ENCODE measurements around the gene PRR36. TPM values are rescaled to one million over a fixed set of nuclear protein-coding genes. Genes with fewer than 3 reads are reported as not detected.

The PRR36 gene
- total and polyA plus RNA-seq, 10 of the 15 experiments (the other 5 are each of a cell fraction or from before 2014, with no cell fraction given): 0.04 TPM; not detected in 9

DNA sequence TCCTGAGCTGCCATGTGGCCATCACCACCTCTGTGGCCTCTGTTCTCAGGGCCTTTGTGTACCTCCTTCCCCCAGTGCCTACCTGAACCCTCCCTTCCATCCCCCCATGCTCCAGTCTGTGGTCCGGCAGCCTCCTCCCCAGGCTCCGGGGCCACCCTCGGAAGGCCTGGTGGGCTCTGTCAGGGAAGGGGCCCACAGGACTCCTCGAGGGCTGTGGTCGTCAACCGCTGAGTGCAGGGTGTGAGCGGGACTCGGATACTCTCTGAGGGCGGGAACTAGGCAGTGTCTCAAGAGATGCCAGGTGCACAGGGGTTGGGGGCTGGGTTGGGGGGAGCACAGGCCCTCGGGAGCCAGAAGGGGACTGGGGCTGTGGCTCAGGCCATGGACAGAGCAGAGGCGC, 33.4 kb upstream of the PRR36 start:
- DNase-seq (ENCODE audit: low read depth, low spot score) (no peak), FAIRE-seq (no peak), ATAC-seq (no peak)
- no peaks in the 10 kb centered on the region for H3K9me3 ChIP-seq (replicated peaks; ENCODE audit: control insufficient read depth, insufficient read depth, low read length)
- H3K4me2 ChIP-seq (ENCODE audit: control insufficient read depth, insufficient read depth): no peak overlapping the region
- ChIA-PET RAD21 (ENCODE audit: unreplicated experiment) (no interaction called here), SMC1A (ENCODE audit: uncharacterized antibody, unreplicated experiment) (no interaction called here), POLR2A (no interaction called here), CTCF (interaction anchor here (0.7 kb wide), 1 partner anchor 10 kb away, joined by 3 read pairs; no protein-coding TSS in a partner anchor)
- no peaks in the 10 kb centered on the region for H3K27me3 ChIP-seq (replicated peaks in 1 of 2; ENCODE audit: control insufficient read depth in 2 of 2, insufficient read depth in 2 of 2, low read length in 1 of 2)
- BruUV-seq (replicated peaks): no TSS peak
- 97% methylated on average over 11 of the region's 11 CpGs for WGBS (ENCODE audit: insufficient coverage, insufficient replicate concordance, low lambda C conversion rate, missing lambda C conversion rate)
- H3K4me1 ChIP-seq (ENCODE audit: control insufficient read depth, insufficient read depth, low read length): peaks cover 13% of the 10 kb centered on the region
- in situ Hi-C loops (cut with MboI): no loop called here
- H3K36me3 ChIP-seq (ENCODE audit: control insufficient read depth in 2 of 2, insufficient read depth in 2 of 2, low read length in 1 of 2): peaks cover 0 to 14% of the 10 kb centered on the region in 2 experiments; a peak in 3 of 4 replicates
- no peak overlapping the region for H3K27ac ChIP-seq (ENCODE audit: control insufficient read depth, insufficient read depth)
- no peak overlapping the region for H3K9ac ChIP-seq (ENCODE audit: control insufficient read depth, insufficient read depth, low read length)
- H3K79me2 ChIP-seq (ENCODE audit: control insufficient read depth, insufficient read depth, low read length): peaks cover 36% of the 10 kb centered on the region
- no peak overlapping the region for H3K4me3 ChIP-seq
- no peak overlapping the region for H2AFZ ChIP-seq (ENCODE audit: control insufficient read depth, low read depth, low read length)
- peaks cover 9% of the 10 kb centered on the region; the same call in 1 of the 2 replicates for H4K20me1 ChIP-seq (ENCODE audit: control insufficient read depth, insufficient read depth)
- TF ChIP-seq BCL11A (IDR thresholded peaks at IDR 0.05; ENCODE audit: low read depth, low read length): no peak
- no peak for TF ChIP-seq KDM1A (IDR thresholded peaks at IDR 0.05; ENCODE audit: borderline replicate concordance)
- TF ChIP-seq NFYB (IDR thresholded peaks at IDR 0.05; ENCODE audit: insufficient read depth, low read depth, low read length): no peak
- TF ChIP-seq RELA (IDR thresholded peaks at IDR 0.05; ENCODE audit: borderline replicate concordance, partially characterized antibody): no peak
- intact Hi-C loops (cut with micrococcal nuclease; ENCODE audit: unreplicated experiment): loop anchor here (10.0 kb wide), 1 partner anchor 223 kb away; the partner anchor contains the start of gene TRAPPC5

DNA sequence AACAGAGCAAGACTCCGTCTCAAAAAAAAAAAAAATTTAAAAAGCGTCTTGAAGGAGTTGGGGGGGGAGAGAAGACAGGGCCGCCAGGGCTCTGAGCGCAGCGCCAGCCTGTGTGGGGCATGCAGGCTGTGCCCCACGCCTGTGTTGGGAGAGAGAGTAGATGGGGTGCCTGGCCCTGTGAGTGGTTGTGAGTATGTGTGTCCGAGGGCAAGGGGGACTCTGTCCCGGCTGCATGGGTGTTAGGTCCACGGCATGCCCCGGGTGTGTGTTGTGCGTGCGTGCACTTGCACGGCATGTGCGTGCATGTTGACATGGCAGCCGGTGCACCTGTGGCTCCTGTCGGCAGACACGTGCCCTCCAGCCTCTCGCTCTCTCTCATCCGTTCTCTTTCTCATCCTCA, 32.9 kb upstream of the PRR36 start:
- H3K79me2 ChIP-seq (ENCODE audit: control insufficient read depth, insufficient read depth, low read length): peaks cover 36% of the 10 kb centered on the region
- H3K4me1 ChIP-seq (ENCODE audit: control insufficient read depth, insufficient read depth, low read length): peaks cover 14% of the 10 kb centered on the region
- H3K36me3 ChIP-seq (ENCODE audit: control insufficient read depth in 2 of 2, insufficient read depth in 2 of 2, low read length in 1 of 2): peaks cover 0 to 11% of the 10 kb centered on the region in 2 experiments; a peak in 3 of 4 replicates
- ATAC-seq (no peak), FAIRE-seq (no peak), DNase-seq (ENCODE audit: low read depth, low spot score) (no peak)
- no TSS peak for BruUV-seq (replicated peaks)
- no peak overlapping the region for H3K4me3 ChIP-seq
- ChIA-PET CTCF (interaction anchor here (0.7 kb wide), 1 partner anchor 10 kb away, joined by 3 read pairs; no protein-coding TSS in a partner anchor), POLR2A (no interaction called here), SMC1A (ENCODE audit: uncharacterized antibody, unreplicated experiment) (no interaction called here), RAD21 (ENCODE audit: unreplicated experiment) (no interaction called here)
- H3K9ac ChIP-seq (ENCODE audit: control insufficient read depth, insufficient read depth, low read length): no peak overlapping the region
- no peak overlapping the region for H3K4me2 ChIP-seq (ENCODE audit: control insufficient read depth, insufficient read depth)
- no peaks in the 10 kb centered on the region for H3K9me3 ChIP-seq (replicated peaks; ENCODE audit: control insufficient read depth, insufficient read depth, low read length)
- no peak overlapping the region for H3K27ac ChIP-seq (ENCODE audit: control insufficient read depth, insufficient read depth)
- no peaks in the 10 kb centered on the region for H3K27me3 ChIP-seq (replicated peaks in 1 of 2; ENCODE audit: control insufficient read depth in 2 of 2, insufficient read depth in 2 of 2, low read length in 1 of 2)
- H2AFZ ChIP-seq (ENCODE audit: control insufficient read depth, low read depth, low read length): no peak overlapping the region
- intact Hi-C loops (cut with micrococcal nuclease; ENCODE audit: unreplicated experiment): loop anchor here (10.0 kb wide), 1 partner anchor 222 kb away; the partner anchor contains the start of gene TRAPPC5
- WGBS (ENCODE audit: insufficient coverage, insufficient replicate concordance, low lambda C conversion rate, missing lambda C conversion rate): 86% methylated on average over 14 of the region's 19 CpGs
- in situ Hi-C loops (cut with MboI): no loop called here
- H4K20me1 ChIP-seq (ENCODE audit: control insufficient read depth, insufficient read depth): peaks cover 9% of the 10 kb centered on the region; the same call in 1 of the 2 replicates
- TF ChIP-seq POLR2A (IDR thresholded peaks at IDR 0.05; ENCODE audit: low read depth, low read length) (peak; percentile 48), CHD4 (IDR thresholded peaks at IDR 0.05) (no peak), SMC3 (IDR thresholded peaks at IDR 0.05; ENCODE audit: borderline replicate concordance, low read length) (no peak), CBX5 (IDR thresholded peaks at IDR 0.05; ENCODE audit: low read depth) (no peak), POU2F2 (IDR thresholded peaks at IDR 0.05; ENCODE audit: borderline replicate concordance, low read depth, low read length) (no peak), RBBP5 (conservative IDR thresholded peaks at IDR 0.05) (no peak), MYC (IDR thresholded peaks at IDR 0.05; ENCODE audit: insufficient read depth, insufficient read length, insufficient replicate concordance, low read length, severe bottlenecking) (no peak), TARDBP (IDR thresholded peaks at IDR 0.05; ENCODE audit: borderline replicate concordance) (no peak), POLR2AphosphoS5 (IDR thresholded peaks at IDR 0.05; ENCODE audit: low read length) (0 out of 2 replicates have a peak, but pooled peaks have one; percentile 36)
- TF ChIP-seq, protein P1, sequence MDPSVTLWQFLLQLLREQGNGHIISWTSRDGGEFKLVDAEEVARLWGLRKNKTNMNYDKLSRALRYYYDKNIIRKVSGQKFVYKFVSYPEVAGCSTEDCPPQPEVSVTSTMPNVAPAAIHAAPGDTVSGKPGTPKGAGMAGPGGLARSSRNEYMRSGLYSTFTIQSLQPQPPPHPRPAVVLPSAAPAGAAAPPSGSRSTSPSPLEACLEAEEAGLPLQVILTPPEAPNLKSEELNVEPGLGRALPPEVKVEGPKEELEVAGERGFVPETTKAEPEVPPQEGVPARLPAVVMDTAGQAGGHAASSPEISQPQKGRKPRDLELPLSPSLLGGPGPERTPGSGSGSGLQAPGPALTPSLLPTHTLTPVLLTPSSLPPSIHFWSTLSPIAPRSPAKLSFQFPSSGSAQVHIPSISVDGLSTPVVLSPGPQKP (IDR thresholded peaks at IDR 0.05; ENCODE audit: low read depth, low read length): no peak
- TF ChIP-seq, protein P2, sequence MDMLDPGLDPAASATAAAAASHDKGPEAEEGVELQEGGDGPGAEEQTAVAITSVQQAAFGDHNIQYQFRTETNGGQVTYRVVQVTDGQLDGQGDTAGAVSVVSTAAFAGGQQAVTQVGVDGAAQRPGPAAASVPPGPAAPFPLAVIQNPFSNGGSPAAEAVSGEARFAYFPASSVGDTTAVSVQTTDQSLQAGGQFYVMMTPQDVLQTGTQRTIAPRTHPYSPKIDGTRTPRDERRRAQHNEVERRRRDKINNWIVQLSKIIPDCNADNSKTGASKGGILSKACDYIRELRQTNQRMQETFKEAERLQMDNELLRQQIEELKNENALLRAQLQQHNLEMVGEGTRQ (IDR thresholded peaks at IDR 0.05; ENCODE audit: borderline replicate concordance, low read depth, low read length): no peak
- TF ChIP-seq, protein P3, sequence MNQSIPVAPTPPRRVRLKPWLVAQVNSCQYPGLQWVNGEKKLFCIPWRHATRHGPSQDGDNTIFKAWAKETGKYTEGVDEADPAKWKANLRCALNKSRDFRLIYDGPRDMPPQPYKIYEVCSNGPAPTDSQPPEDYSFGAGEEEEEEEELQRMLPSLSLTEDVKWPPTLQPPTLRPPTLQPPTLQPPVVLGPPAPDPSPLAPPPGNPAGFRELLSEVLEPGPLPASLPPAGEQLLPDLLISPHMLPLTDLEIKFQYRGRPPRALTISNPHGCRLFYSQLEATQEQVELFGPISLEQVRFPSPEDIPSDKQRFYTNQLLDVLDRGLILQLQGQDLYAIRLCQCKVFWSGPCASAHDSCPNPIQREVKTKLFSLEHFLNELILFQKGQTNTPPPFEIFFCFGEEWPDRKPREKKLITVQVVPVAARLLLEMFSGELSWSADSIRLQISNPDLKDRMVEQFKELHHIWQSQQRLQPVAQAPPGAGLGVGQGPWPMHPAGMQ (IDR thresholded peaks at IDR 0.05; ENCODE audit: borderline replicate concordance): no peak
